GM12878 (cell line): Measurements from ENCODE around the gene LMAN1L. TPM values are rescaled to one million over a fixed set of nuclear protein-coding genes. Genes with fewer than 3 reads are reported as not detected.

Source experiments
- ATAC-seq: fragments of 200-7000 bp; cut with Tn5 transposase; 3 replicates; pipeline ENCODE4 v1.9.1; 2020; ENCODE audit warnings: mild to moderate bottlenecking, moderate library complexity
- BruUV-seq: library from RNA; stranded (reverse); fragments of 400-500 nt; replicated peaks from 2 replicates; lab custom pipeline; 2021; lab: Mats Ljungman, UMichigan
- CTCF ChIA-PET: fragments of 300-600 bp; sonication (Branson Sonifier 250); formaldehyde crosslinking; extraction: SDS; loops from one replicate; lab custom pipeline; 2021; ENCODE audit warnings: inconsistent platforms; lab: Yijun Ruan, JAX
- POLR2A ChIA-PET: fragments of 350-600 bp; formaldehyde crosslinking; extraction: SDS; loops from one replicate; lab custom pipeline; 2021; ENCODE audit warnings: inconsistent platforms; lab: Charles Lee
- RAD21 ChIA-PET: fragments of 300-600 bp; sonication (Branson Sonifier 250); formaldehyde crosslinking; loops from one replicate; lab custom pipeline; 2023; ENCODE audit warnings: antibody characterized with exemption; ENCODE audit not compliant: unreplicated experiment; lab: Charles Lee
- SMC1A ChIA-PET: fragments of 300-600 bp; sonication (Branson Sonifier 250); formaldehyde crosslinking; loops from one replicate; lab custom pipeline; 2023; ENCODE audit not compliant: unreplicated experiment, uncharacterized antibody; lab: Charles Lee
- DNase-seq: peaks from one replicate; pipeline ENCODE4 v3.0.0-alpha.2; 2011; ENCODE audit warnings: low read depth, low spot score
- FAIRE-seq: peaks from 3 replicates; lab custom pipeline; 2011; peaks lifted over from hg19 to GRCh38; lab: Jason Lieb, UNC
- H2AFZ ChIP-seq: 2 replicates; pipeline ENCODE4 v1.6.0; 2011; ENCODE audit warnings: low read depth, low read length, control low read depth; ENCODE audit not compliant: control insufficient read depth
- H3K27ac ChIP-seq: 2 replicates; pipeline ENCODE4 v1.5.1; 2011; ENCODE audit warnings: control low read depth; ENCODE audit not compliant: control insufficient read depth, insufficient read depth
- H3K27me3 ChIP-seq, 2 experiments: replicated peaks in 1 of 2; 2 replicates each; pipeline versions ENCODE4 v1.6.0 to v1.6.1; 2011; ENCODE audit warnings: low read length in 1 of 2; ENCODE audit not compliant: control insufficient read depth in 2 of 2, insufficient read depth in 2 of 2
- H3K36me3 ChIP-seq, 2 experiments: 2 replicates each; pipeline ENCODE4 v1.5.1; 2011; ENCODE audit warnings: low read length in 1 of 2; ENCODE audit not compliant: control insufficient read depth in 2 of 2, insufficient read depth in 2 of 2
- H3K4me1 ChIP-seq: 2 replicates; pipeline ENCODE4 v1.6.1; 2011; ENCODE audit warnings: mild to moderate bottlenecking, low read length, moderate library complexity, mixed read lengths; ENCODE audit not compliant: control insufficient read depth, insufficient read depth
- H3K4me2 ChIP-seq: 2 replicates; pipeline ENCODE4 v1.6.0; 2011; ENCODE audit warnings: control low read depth; ENCODE audit not compliant: control insufficient read depth, insufficient read depth
- H3K4me3 ChIP-seq: fragments of 200-600 bp; sonication (generic); 2 replicates; pipeline ENCODE4 v1.5.1; 2016
- H3K79me2 ChIP-seq: 2 replicates; pipeline ENCODE4 v1.6.0; 2011; ENCODE audit warnings: low read length; ENCODE audit not compliant: control insufficient read depth, insufficient read depth
- H3K9ac ChIP-seq: 2 replicates; pipeline ENCODE4 v1.8.0; 2011; ENCODE audit warnings: low read length, control low read depth, mixed read lengths; ENCODE audit not compliant: control insufficient read depth, insufficient read depth
- H3K9me3 ChIP-seq: replicated peaks from 3 replicates; pipeline ENCODE4 v1.5.1; 2011; ENCODE audit warnings: mild to moderate bottlenecking, low read length; ENCODE audit not compliant: control insufficient read depth, insufficient read depth
- H4K20me1 ChIP-seq: 2 replicates; pipeline ENCODE4 v1.6.0; 2011; ENCODE audit not compliant: control insufficient read depth, insufficient read depth
- ATF2 ChIP-seq: IDR thresholded peaks from 2 replicates; pipeline ENCODE4 v1.6.1; 2012; ENCODE audit warnings: low read length, inconsistent platforms
- CREB1 ChIP-seq: IDR thresholded peaks from 2 replicates; pipeline ENCODE4 v1.6.1; 2012; ENCODE audit warnings: low read depth, mild to moderate bottlenecking, inconsistent platforms
- HSF1 ChIP-seq: fragments of 150-350 bp; IDR thresholded peaks from 2 replicates; pipeline ENCODE4 v1.6.1; 2014; ENCODE audit warnings: mild to moderate bottlenecking, low read depth, low read length
- JUNB ChIP-seq: IDR thresholded peaks from 2 replicates; pipeline ENCODE4 v1.6.1; 2016; ENCODE audit warnings: antibody characterized with exemption, mild to moderate bottlenecking
- LARP7 ChIP-seq: fragments of 450-650 bp; IDR thresholded peaks from 2 replicates; pipeline ENCODE4 v1.6.1; 2017; ENCODE audit warnings: mild to moderate bottlenecking
- MEF2B ChIP-seq: fragments of 450-650 bp; IDR thresholded peaks from 2 replicates; pipeline ENCODE4 v1.6.1; 2018; ENCODE audit warnings: mild to moderate bottlenecking, moderate library complexity; ENCODE audit not compliant: partially characterized antibody, poor library complexity, severe bottlenecking
- MTA2 ChIP-seq: fragments of 450-650 bp; IDR thresholded peaks from 2 replicates; pipeline ENCODE4 v1.6.1; 2016; ENCODE audit warnings: low read depth, mild to moderate bottlenecking, moderate library complexity
- MYB ChIP-seq: fragments of 150-350 bp; IDR thresholded peaks from 2 replicates; pipeline ENCODE4 v1.6.1; 2014; ENCODE audit warnings: mild to moderate bottlenecking, low read depth, low read length, borderline replicate concordance
- POLR2AphosphoS2 ChIP-seq: IDR thresholded peaks from 2 replicates; pipeline ENCODE4 v1.6.1; 2011; ENCODE audit warnings: low read depth, mild to moderate bottlenecking, low read length, improper control_type of control experiment, moderate library complexity
- POLR2AphosphoS5 ChIP-seq: IDR thresholded peaks from 2 replicates; pipeline ENCODE4 v1.6.1; 2011; ENCODE audit warnings: mild to moderate bottlenecking, low read length, inconsistent platforms
- RBBP5 ChIP-seq: fragments of 200-600 bp; sonication (generic); conservative IDR thresholded peaks from 2 replicates; pipeline ENCODE4 v1.6.1; 2016
- SIX5 ChIP-seq: IDR thresholded peaks from 2 replicates; pipeline ENCODE4 v1.6.1; 2011; ENCODE audit warnings: mild to moderate bottlenecking, low read depth, low read length, moderate library complexity; ENCODE audit not compliant: severe bottlenecking
- SMC3 ChIP-seq: IDR thresholded peaks from 2 replicates; pipeline ENCODE4 v1.6.1; 2011; ENCODE audit warnings: low read length, improper control_type of control experiment, borderline replicate concordance
- SREBF2 ChIP-seq: IDR thresholded peaks from 2 replicates; pipeline ENCODE4 v1.6.1; 2012; ENCODE audit warnings: mild to moderate bottlenecking, low read length
- STAT3 ChIP-seq: IDR thresholded peaks from 2 replicates; pipeline ENCODE4 v1.6.1; 2011; ENCODE audit warnings: low read depth, low read length, improper control_type of control experiment
- TAF1 ChIP-seq: IDR thresholded peaks from 2 replicates; pipeline ENCODE4 v1.6.1; 2011; ENCODE audit warnings: mild to moderate bottlenecking, low read depth, low read length, borderline replicate concordance
- ZNF217 ChIP-seq: fragments of 450-650 bp; IDR thresholded peaks from 2 replicates; pipeline ENCODE4 v1.6.1; 2017; ENCODE audit warnings: antibody characterized with exemption, mild to moderate bottlenecking
- WGBS: methylation state at CpG from one replicate; pipeline ENCODE4 v1.1.6; 2016; ENCODE audit warnings: low lambda C conversion rate; ENCODE audit not compliant: insufficient replicate concordance, insufficient coverage; ENCODE audit errors: missing lambda C conversion rate; 5-methylcytosine and 5-hydroxymethylcytosine counted together
- in situ Hi-C: fragments of 300-500 bp; cut with MboI; formaldehyde crosslinking; loops from 9 replicates; pipeline ENCODE4 v1.14.3; 2018; ENCODE audit warnings: mixed read lengths
- intact Hi-C: fragments of 100-400 bp; cut with micrococcal nuclease; formaldehyde crosslinking; loops from one replicate; pipeline ENCODE4 v1.14.2; 2022; ENCODE audit not compliant: unreplicated experiment
- polyA plus RNA-seq, 11 experiments: library from polyadenylated mRNA; depleted of rRNA in 4 of 11; unstranded in 6 of 11; stranded (reverse) in 5 of 11; fragments of >200 nt; fragmentation: Nextera tagmentation in 4 of 11; fragmentation: Illumina TruSeq in 1 of 11; extraction: Ambion mirVana in 4 of 11; extraction: Trizol in 1 of 11; gene quantifications; 1 replicate in 1 of 11; 2 replicates in 10 of 11; pipeline versions ENCODE4 v1.2.1 to v1.2.3, GENCODE V29; 2011 to 2016; ENCODE audit warnings: inconsistent platforms in 2 of 11, missing spikeins in 2 of 11, low read depth in 1 of 11
- total RNA-seq, 4 experiments: library from RNA; depleted of rRNA in 3 of 4; stranded (reverse); fragments of >200 nt in 3 of 4; fragmentation: Illumina TruSeq in 1 of 4; extraction: Trizol in 1 of 4; gene quantifications; 2 replicates each; pipeline versions ENCODE4 v1.2.1 to v1.2.3, GENCODE V29; 2013 to 2021
- TF ChIP-seq, protein P1 (sequence below): fragments of 450-650 bp; conservative IDR thresholded peaks from 2 replicates; pipeline ENCODE4 v1.6.1; 2017; ENCODE audit warnings: mild to moderate bottlenecking, moderate library complexity

Gene LMAN1L
- total and polyA plus RNA-seq, 10 of the 15 experiments (the other 5 are each of a cell fraction or from before 2014, with no cell fraction given) = not detected

DNA sequence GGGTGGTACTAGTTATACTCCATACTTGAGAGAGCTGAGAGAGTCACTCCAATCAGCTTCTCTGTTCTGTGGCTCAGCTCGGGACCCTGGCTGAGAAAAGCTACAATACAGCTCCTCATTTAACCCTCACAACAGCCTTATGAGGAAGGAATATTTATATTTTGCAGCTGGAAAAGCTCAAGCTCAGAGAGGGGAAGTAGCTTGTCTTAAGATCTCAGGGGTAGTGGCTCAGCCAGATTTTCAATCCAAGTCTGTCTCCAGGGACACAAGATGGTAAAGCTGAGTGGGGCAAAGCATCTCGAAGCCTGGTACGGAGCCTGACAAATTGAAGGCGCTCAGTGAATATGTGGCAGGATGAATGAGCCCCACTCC, 45.7 kb downstream of the LMAN1L start (continued):
- TF ChIP-seq CREB1 (no peak), MEF2B (no peak), LARP7 (no peak), STAT3 (no peak), ZNF217 (no peak), SMC3 (no peak)

DNA sequence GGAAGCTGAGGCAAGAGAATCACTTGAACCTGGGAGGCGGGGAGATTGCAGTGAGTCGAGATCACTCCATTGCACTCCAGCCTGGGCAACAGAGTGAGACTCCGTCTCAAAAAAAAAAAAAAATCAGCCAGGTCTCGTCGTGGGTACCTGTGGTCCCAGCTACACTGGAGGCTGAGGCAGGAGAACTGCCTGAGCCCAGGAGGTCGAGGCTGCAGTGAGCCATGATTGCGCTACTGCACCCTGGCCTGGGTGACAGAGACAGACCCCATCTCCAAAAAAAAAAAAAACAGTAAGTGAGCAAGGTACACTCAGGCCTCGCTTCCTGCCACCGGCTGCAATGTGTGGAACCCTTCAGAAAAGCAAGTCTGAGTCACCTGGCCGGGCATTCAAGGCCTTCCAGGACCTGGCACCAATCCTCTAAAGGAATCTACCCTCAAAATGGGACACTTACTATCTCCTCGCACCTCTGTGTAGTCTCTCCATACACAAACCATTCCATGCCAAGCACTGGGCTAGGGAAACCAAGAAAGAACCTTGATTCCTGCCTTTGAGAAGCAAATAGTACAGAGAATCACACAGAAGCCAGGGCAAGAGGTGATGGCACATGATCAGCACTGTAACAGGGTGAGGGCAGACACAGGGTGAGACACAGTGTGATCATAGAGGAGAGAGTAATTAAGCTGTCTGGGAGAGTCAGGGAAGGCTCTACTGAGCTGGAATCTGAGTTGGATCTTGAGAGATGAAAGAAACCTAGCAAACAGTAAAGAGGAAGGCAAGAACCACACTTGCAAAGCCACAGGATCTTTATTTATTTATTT, 50.8 kb downstream of the LMAN1L start:
- Histone ChIP-seq H3K4me2 (no peak overlapping the region), H3K4me3 (no peak overlapping the region), H3K4me1 (peaks cover 31% of the 10 kb centered on the region), H3K9me3 (peaks cover 12% of the 10 kb centered on the region), H3K27me3 (no peaks in the 10 kb centered on the region), H3K9ac (no peak overlapping the region), H3K79me2 (peaks cover 60% of the 10 kb centered on the region), H3K27ac (no peak overlapping the region), H3K36me3 (peaks cover 2 to 18% of the 10 kb centered on the region in 2 experiments; a peak in 3 of 4 replicates), H4K20me1 (peaks cover 3% of the 10 kb centered on the region; the same call in 1 of the 2 replicates), H2AFZ (no peak overlapping the region)
- BruUV-seq = no TSS peak
- SMC1A ChIA-PET = no interaction called here
- intact Hi-C loops = no loop called here
- no peak for ATAC-seq
- RAD21 ChIA-PET = interaction anchor here (0.5 kb wide), 1 partner anchor 485 kb away, joined by 4 read pairs; no protein-coding TSS in a partner anchor
- no peak for FAIRE-seq
- DNase-seq = no peak
- in situ Hi-C loops = no loop called here
- WGBS = 81% methylated on average over 11 of the region's 11 CpGs
- CTCF ChIA-PET = interaction anchor here (1.1 kb wide), 1 partner anchor 38 kb away, joined by 3 read pairs; no protein-coding TSS in a partner anchor
- POLR2A ChIA-PET = interaction anchor here (1.2 kb wide), 1 partner anchor 43 kb away, joined by 3 read pairs; the partner anchor contains the start of gene FAM219B
- no peak for TF ChIP-seq POLR2AphosphoS5
- no peak for TF ChIP-seq HSF1
- TF ChIP-seq ATF2 = no peak
- TF ChIP-seq JUNB = no peak
- TF ChIP-seq MYB = no peak
- no peak for TF ChIP-seq POLR2AphosphoS2
- no peak for TF ChIP-seq RBBP5
- TF ChIP-seq TAF1 = no peak
- TF ChIP-seq MTA2 = no peak
- no peak for TF ChIP-seq SIX5
- TF ChIP-seq, protein P1, sequence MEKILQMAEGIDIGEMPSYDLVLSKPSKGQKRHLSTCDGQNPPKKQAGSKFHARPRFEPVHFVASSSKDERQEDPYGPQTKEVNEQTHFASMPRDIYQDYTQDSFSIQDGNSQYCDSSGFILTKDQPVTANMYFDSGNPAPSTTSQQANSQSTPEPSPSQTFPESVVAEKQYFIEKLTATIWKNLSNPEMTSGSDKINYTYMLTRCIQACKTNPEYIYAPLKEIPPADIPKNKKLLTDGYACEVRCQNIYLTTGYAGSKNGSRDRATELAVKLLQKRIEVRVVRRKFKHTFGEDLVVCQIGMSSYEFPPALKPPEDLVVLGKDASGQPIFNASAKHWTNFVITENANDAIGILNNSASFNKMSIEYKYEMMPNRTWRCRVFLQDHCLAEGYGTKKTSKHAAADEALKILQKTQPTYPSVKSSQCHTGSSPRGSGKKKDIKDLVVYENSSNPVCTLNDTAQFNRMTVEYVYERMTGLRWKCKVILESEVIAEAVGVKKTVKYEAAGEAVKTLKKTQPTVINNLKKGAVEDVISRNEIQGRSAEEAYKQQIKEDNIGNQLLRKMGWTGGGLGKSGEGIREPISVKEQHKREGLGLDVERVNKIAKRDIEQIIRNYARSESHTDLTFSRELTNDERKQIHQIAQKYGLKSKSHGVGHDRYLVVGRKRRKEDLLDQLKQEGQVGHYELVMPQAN = no peak
- TF ChIP-seq SREBF2 = no peak
